ENCODE measurements around the gene GTPBP10.
"Not testable (repeated sequence)": the region's sequence is repeated elsewhere in the genome, so short reads cannot be mapped to it uniquely, and the experiment has no call there.

GTPBP10 gene, protein sequence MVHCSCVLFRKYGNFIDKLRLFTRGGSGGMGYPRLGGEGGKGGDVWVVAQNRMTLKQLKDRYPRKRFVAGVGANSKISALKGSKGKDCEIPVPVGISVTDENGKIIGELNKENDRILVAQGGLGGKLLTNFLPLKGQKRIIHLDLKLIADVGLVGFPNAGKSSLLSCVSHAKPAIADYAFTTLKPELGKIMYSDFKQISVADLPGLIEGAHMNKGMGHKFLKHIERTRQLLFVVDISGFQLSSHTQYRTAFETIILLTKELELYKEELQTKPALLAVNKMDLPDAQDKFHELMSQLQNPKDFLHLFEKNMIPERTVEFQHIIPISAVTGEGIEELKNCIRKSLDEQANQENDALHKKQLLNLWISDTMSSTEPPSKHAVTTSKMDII

DNA sequence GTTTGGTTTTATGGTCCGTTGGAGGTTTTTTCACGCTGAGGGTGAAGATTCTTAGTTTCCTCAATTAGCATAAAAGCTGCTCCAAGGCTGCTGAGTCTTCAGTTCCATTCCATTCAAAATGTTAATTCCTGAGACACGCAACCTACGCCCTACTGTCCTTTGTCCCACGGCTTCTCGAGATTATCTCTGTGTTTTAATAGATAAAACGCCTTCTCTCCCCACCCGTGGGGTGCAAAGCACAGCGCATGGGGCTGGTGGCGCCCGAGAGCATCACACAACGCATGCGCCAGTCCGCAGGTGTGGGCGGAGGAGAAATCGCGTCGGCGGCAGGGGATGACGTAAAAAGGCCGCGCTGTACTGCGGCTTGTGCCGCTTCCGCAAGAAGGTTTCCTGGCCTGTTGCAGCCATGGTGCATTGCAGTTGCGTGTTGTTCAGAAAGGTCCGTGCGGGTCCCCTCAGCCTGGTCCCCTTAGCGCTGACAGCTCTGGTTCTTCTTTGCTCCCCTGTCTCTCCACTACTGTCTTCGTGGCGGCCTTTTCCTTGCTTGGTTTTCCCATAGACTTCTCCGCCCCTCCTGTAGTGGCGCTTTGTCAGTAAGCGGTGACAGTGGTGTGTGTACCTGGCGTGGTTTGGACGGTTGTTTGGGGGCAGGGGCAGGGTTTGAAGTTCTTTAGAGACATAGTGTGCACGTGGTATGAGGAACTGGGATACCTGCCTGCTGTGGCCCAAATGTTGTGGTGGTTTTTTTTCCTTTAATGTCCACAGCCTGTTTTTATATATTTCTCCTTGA is at the start of gene GTPBP10:
Gene GTPBP10, plus strand, starts transcription at position 381 of the 790 bp plus-strand sequence. Its CDS starts 26 bp downstream, at position 407.
- DNase-seq, result peak; percentile 97

DNA sequence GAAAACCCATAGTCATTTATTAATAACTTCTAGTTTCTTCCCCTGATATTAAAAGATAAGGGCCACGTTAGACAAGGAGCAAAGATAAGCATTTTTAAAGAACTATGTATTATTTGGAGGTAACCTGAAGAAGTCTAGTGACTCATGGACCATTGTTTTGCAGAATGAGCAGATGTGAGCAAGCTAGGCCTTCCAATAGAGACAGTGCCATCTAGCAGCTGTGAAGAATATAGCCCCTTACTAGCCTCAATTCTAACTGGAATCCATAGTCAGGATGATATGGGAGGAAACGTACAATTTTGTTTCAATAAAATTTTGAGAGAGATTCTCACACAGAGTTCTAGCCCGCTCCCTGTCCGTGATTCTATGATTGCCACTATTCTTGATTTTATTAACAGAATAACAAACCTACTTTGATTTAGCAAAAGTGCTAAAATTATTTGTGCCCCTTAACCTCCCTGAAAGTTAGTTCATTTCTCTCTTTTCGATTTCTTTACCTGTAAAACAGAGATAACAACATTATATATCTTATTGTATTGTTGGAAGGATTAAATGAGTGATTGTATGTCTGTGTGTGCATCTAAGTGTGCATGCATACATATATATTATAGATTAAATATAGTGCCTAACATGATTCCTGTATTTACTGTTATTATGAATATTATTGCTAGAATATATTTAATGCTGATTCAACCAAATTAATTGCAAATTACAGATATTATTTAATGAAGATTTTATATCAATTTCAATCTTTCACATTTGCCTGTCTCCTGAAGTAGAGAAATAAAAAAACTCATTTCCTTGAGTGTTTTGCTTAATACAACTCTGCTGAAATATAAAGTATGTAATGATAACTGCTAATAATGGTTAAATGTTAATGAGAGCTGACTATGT is 48.1 kb upstream of the GTPBP10 start:
- no peak for DNase-seq

DNA sequence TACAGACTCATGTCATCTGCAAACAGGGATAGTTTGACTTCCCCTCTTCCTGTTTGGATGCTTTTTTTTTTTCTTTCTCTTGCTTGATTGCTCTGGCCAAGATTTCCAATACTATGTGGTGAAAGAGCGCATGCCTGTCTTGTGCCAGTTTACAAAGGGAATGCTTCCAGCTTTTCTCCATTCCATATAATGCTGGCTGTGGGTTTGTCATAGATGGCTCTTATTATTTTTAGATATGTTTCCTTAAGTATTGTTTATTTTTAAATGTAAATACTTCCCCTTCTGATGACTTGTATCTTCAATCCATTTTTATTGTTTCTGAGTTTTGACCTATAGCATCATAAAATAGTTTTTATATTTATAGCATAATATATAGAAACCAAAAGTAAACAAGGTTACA is 43.3 kb upstream of the GTPBP10 start:
- no peak for DNase-seq

DNA sequence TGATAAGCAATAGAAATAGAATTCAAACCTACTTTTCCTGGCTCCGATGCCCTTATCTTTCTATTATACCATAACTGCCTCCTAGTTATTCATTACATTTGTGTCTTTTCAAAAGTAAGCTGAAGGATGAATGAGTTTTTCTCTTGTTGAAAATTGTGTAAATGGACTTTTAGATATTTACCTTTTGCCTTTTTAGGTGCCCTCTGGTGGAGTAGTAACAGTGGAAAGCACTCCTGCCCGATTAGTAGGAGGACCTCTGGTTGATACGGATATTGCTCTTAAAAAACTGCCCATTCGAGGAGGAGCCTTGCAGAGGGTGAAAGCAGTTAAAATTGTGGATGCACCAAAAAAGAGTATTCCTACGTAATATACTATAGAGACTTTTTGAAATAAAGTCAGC is 36.6 kb upstream of the GTPBP10 start:
- no peak for DNase-seq

DNA sequence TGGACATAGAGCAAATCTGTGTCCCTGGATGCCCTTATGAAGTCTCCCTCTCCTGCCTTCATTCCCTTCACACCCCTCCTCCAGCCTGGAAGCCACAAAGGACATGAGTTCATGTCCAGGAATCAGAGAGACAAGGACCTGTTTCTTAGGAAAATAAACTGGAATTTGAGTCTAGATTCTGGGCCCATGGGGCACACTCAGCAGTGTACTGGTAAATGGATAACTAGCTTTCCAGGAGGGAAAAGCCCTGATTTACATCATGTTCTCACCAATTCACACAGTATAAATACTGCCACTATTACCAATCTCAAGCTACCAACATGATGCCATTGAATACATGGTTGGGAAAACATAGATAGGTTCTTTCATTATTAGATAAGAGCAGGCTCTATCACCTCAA is 35.3 kb upstream of the GTPBP10 start:
- DNase-seq, result no peak

DNA sequence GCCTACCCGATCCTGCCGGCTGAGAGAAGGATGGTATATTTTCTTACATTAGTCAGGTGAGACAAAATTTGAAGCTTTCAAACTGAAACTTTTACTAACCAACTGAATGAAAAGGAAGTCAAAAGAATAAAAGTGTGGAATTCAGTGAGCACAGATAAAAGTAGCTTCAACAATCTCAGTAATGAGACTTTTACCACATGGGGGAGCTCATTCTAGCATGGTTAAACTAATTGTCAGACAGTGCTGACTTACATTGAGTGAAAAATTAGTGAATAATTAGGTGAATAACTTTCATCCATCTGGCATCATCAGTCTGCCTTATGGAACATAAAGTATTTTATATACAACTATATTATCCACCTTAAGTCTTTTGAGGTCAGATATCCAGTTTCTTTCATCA is 33.8 kb upstream of the GTPBP10 start:
- no peak for DNase-seq

DNA sequence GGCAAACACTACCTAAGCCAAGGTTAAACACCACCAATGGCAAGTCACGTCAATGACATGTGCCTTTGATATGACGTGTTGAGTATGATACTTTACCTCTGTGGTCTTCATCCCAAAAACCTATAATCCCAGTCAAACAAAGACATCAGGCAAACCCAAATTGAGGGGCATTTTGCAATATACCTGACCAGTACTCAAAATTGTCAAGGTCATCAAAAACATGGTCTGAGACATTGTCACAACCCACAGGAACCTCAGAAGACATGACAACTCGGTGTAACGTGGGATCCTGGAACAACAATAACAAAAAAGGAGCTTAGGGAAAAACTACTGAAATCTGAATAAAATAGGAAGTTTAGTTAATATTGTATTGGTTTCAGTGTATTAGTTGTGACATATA is 32.6 kb upstream of the GTPBP10 start:
- DNase-seq, result no peak

DNA sequence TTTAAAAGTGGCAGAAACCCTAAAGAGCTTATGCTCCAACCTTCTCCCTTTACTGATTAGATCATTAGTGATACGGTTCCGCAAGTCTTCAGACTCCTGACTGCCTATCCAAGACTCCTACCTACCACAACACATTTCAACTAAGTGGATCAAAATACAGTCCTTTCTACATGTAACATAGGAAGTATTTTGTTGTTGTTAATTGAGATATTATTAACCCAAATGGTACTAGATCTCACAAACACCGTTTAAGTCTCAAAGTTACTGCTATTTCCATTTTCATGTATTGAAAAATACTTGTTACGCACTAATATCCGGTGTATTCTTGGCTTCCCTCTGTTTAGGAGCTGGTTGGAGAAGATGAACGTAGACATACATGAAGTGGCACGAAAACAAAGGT is 26.5 kb upstream of the GTPBP10 start:
- no peak for DNase-seq

DNA sequence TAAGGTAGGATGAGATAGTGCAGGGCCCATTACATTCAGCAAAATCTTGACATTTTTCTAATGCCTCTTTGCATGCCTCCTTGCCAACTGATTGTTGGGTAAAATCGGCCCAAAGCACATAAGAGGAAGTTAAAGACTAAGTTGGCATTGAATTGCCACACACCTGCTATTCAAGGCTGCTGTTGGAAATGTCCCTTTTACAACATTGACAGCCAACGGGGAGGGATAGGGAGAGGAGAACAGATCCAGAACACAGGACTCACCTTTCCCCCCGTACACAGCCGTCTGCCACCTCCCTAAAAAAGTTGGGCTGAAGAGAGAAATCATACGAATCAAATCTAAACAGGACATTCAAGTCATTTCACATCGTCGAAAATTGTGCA is 26.1 kb upstream of the GTPBP10 start:
- no peak for DNase-seq

DNA sequence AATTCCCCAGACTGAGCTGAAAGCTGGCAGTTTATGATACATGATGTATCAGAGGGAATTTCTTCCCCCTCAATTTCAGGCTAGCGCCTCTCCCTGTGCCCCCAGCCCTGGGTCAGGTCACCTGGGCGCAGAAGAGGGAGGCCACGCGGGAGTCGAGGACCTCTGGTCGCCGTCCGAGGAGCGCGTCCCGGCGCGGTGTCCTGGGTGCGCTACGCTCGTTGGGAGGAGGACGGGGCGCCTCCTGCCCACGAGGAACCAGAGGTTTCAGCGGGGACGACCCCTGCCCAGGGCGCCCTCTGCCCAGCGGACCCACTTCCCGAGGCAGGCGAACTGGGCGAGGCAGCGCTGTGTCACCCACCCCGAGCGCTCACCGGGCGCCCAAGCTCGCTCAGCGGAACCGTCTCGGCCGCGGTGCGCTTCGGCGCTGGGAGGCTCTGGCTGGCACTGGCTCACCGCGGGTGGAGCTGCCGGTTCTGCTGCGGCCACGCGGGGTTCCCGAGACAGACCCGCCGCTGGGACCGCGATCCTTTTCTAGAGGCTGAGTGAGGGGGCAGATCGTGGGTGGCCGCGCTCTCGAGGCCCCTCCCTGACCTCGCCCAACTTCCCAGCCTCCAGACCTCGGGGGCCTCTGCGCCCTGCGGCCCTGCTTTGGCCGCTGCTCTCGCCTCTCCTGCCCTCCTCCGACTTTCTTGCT is 25.6 kb upstream of the GTPBP10 start, which contains the start of gene FAM237B:
Gene FAM237B, minus strand, starts transcription at position 504 of the 694 bp plus-strand sequence. CDS start 1,556 bp downstream, outside the sequence.
- peak; percentile 4 for DNase-seq

DNA sequence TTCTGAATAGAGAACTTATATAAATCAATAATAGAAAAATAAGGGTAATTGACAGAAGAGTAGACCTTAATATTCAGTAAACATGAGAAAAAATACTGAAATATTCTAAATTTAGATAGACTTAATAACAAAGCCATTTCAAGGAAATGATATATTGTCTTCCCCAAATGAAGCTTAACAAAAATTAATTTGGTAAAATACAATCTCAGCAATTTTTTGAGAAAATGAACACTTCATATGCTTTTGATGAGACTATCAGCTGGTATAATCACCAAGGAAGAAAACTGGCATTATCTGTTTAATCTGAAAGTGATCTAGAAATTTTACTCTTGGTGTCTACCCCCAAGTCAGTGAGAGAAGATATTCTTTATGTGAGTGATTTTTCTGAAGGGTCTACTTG is 23.7 kb upstream of the GTPBP10 start:
- no peak for DNase-seq

DNA sequence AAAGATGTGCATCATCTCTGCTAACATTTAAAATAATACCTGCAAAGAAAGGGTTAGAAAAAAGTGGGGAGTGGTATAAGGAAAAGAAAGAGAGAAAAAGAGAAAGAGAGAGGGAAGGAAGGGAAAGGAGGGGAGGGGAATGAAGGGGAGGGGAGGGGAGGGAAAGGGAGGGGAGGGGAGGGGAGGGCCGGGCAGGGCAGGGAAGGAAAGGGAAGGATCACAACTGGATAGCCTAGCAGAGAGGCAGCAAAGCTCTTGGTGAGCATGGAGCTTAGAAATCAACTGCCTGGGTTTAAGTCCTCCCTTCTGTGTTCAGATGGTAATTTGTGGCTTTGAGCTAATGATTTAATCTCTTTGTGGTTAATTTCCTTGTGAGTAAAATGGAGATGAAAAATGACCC is 20.0 kb upstream of the GTPBP10 start:
- DNase-seq, result no peak

DNA sequence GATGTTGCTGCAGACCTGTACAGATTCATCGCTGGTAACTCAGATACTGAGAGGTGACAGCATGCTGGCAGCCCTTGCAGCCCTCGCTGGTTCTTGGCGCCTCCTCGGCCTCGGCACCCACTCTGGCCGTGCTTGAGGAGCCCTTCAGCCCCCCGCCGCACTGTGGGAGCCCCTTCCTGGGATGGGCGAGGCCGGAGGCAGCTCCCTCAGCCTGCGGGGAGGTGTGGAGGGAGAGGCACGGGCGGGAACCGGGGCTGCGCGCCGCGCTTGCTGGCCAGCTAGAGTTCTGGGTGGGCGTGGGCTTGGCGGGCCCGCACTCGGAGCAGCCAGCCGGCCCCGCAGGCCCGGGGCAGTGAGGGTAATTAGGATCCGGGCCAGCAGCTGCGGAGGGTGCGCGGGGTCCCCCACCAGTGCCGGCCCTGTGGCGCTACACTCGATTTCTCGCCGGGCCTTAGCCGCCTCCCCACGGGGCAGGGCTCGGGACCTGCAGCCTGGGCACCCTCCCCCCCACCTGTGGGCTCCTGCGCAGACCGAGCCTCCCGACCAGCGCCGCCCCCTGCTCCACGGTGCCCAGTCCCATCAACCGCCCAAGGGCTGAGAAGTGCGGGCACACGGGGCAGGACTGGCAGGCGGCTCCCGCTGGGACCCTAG is 12.2 kb upstream of the GTPBP10 start:
- no peak for DNase-seq

DNA sequence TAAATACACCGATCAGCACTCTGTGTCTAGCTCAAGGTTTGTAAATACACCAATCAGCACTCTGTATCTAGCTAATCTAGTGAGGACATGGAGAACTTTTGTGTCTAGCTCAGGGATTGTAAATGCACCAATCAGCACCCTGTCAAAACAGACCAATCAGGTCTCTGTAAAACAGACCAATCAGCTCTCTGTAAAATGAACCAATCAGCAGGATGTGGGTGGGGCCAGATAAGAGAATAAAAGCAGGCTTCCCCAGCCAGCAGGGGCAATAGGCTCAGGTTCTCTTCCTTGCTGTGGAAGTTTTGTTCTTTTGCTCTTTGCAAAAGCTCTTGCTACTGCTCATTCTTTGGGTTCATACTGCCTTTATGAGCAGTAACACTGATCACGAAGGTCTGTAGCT is 11.6 kb upstream of the GTPBP10 start:
- not testable (repeated sequence) for DNase-seq

DNA sequence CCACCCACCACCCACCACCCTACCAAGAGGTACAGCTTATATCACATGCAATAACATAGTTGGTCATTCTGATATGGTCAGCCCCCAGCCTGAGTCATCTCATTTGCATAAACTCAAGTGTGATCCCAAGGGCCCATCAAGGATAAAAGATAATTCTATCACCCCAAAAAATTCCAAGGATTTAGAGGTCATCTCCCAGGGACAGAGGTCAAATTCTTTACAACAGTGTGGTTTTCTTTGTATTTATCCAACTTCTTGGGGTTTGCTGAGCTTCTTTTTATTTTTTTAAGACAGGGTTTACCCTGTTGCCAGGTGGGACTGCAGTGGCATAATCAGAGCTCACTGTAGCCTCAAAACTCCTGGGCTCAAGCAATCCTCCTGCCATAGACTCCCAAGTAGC is 9.4 kb upstream of the GTPBP10 start:
- DNase-seq, result no peak

DNA sequence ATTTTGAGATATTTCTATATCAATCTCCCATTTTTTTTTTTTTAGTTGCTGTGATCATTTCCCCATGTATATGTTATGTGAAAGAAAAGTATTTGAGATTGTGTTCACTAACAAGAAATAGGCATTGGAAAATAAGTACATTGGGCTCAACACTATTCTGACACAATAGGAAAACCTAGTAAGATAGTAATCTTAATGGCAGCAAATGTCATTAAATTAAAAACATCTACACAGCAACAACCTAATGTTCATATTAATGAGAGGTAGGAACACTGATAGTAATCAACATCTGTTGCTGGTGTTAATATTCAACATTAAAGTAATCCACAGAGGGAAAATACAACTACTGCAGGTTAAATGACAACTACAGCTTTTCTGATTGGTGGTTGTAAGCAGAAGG is 1.5 kb upstream of the GTPBP10 start:
- DNase-seq, result no peak

DNA sequence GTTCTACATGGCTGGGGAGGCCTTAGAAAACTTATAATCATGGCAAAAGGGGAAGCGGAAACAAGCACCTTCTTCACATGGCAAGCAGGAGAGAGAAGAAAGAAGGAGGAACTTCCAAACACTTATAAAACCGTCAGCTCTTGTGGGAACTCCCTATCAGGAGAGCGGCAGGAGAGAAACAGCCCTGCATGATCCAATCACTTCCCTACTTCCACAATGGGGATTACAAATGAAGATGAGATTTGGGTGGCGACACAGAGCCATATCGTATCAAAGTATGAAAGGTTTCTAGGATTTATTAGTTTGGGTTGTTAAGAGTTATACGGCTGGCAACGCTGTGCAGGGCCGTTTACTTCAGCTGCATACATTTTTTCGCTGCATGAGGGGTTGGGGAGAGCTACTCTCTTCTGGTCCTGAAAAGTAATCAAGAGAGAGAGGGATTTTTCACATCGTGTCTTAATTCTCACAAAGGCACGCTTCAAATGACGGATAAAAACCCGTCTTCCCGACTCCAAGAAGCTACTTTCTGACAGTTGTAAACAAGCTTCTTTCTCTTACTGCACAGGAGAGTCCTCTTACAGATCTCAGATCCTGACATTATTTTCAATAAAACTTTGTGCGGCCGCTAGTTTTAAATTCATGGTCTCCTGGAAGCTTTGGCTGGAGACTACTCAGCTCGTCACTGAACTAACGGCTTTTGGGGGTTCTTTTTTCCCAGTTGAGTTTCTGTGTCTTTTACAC is 751 bp upstream of the GTPBP10 start:
- no peak for DNase-seq

DNA sequence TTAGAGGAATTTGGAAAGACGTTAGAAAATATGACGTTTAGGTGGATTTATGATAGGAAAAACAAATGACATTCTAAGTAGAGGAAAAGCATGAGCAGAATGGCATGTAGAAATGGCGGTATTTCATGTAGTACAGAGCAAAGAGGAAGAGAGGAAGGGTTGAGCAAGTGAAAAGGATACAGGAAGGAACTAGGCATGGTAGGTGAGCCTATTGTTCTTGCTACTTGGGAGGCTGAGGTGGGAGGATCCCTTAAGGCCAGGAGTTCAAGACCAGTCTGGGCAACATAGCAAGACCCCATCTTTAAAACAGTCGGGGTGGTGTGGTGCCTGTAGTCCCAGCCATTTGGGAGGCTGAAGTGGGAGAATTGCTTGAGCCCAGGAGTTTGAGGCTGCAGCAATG is 1.2 kb downstream of the GTPBP10 start:
- no peak for DNase-seq

DNA sequence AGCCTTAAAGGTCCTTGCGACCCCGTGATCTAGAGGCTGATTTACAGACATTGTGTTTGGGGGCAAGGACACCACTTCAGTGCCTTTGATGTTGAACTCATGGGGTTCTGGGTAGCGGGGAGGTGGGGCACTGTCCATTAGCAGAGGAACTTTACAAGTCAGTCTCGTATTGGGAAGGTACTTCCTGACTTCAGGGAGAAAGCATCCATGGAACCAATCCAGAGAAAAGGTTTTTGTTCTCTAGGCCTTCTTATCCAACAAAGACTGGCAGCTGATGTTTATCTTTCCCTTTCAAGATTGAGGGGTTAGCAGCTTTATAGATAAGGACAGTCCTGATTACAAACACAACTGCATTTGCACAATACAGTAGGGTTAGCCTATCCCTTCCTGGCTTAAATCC is 2.8 kb downstream of the GTPBP10 start:
- DNase-seq, result no peak

DNA sequence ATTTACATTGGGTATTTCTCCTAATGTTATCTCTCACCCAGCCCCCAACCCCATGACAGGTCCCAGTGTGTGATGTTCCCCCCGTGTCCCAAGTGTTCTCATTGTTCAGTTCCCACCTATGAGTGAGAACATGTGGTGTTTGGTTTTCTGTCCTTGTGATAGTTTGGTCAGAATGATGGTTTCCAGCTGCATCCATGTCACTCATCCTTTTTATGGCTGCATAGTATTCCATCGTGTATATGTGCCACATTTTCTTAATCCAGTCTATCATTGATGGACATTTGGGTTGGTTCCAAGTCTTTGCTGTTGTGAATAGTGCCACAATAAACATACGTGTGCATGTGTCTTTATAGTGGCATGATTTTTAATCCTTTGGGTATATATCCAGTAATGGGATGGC is 3.5 kb downstream of the GTPBP10 start:
- not testable (repeated sequence) for DNase-seq

DNA sequence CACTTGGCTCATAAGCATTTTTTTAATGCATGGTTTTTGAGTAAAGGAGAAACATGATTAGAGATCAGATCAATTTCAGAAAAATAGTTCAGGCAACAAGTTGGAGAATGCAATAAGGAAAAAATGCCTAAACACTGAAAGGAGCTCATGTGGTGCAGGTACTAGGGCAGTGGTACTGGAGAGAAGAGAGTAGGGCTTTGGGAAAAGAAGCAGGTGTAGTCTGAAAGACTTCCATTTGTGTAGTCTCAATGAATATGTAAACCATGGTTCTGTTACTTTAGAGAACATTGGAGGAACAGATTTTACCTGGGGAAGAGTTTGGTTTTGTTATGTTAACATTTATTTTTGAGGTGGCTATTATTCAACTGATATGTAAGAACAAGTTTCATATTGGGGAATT is 5.5 kb downstream of the GTPBP10 start:
- DNase-seq, result no peak
